Caco-2 (cell line): ENCODE results near the gene KDF1. TPM values are rescaled to one million over a fixed set of nuclear protein-coding genes. Genes with fewer than 3 reads are reported as not detected.

Experiments
- BruUV-seq: library from RNA; stranded (reverse); fragments of 400-500 nt; replicated peaks from 2 replicates; lab custom pipeline; 2021; lab: Mats Ljungman, UMichigan
- CTCF ChIA-PET: fragments of 300-600 bp; sonication (Branson Sonifier 250); formaldehyde crosslinking; loops from one replicate; lab custom pipeline; 2022; ENCODE audit warnings: antibody characterized with exemption; lab: Charles Lee
- POLR2A ChIA-PET: fragments of 300-600 bp; sonication (Branson Sonifier 250); formaldehyde crosslinking; loops from one replicate; lab custom pipeline; 2022; ENCODE audit warnings: antibody characterized with exemption; lab: Charles Lee
- DNase-seq, 2 experiments: peaks; one replicate each; pipeline versions ENCODE4 v3.0.0 to v3.0.0-alpha.2; 2020 to 2022
- H3K27me3 ChIP-seq: replicated peaks from 2 replicates; pipeline ENCODE4 v1.6.0; 2011; ENCODE audit warnings: low read length; ENCODE audit not compliant: control insufficient read depth, insufficient read depth
- H3K36me3 ChIP-seq: 2 replicates; pipeline ENCODE4 v1.5.1; 2011; ENCODE audit warnings: low read length; ENCODE audit not compliant: control insufficient read depth, insufficient read depth
- H3K4me1 ChIP-seq: fragments of 250-450 bp; sonication (Bioruptor Pico); 2 replicates; pipeline ENCODE4 v1.5.1; 2020; ENCODE audit warnings: mild to moderate bottlenecking
- H3K4me3 ChIP-seq: 2 replicates; pipeline ENCODE4 v1.5.1; 2011; ENCODE audit warnings: low read depth, mild to moderate bottlenecking, control low read depth, low read length
- H3K9me3 ChIP-seq: fragments of 250-450 bp; sonication (Bioruptor Pico); 2 replicates; pipeline ENCODE4 v1.5.1; 2020; ENCODE audit warnings: mild to moderate bottlenecking, moderate library complexity
- H3K27ac Mint-ChIP-seq: one replicate; pipeline ENCODE4 v1.8.0; 2022; ENCODE audit warnings: mixed read lengths; ENCODE audit not compliant: unreplicated experiment
- H3K27me3 Mint-ChIP-seq: one replicate; pipeline ENCODE4 v1.8.0; 2022; ENCODE audit warnings: mixed read lengths; ENCODE audit not compliant: insufficient read depth, unreplicated experiment
- H3K36me3 Mint-ChIP-seq: one replicate; pipeline ENCODE4 v1.8.0; 2022; ENCODE audit warnings: mild to moderate bottlenecking, mixed read lengths; ENCODE audit not compliant: insufficient read depth, unreplicated experiment
- H3K4me1 Mint-ChIP-seq: one replicate; pipeline ENCODE4 v1.8.0; 2022; ENCODE audit warnings: low read depth, mixed read lengths; ENCODE audit not compliant: unreplicated experiment
- H3K4me3 Mint-ChIP-seq: one replicate; pipeline ENCODE4 v1.8.0; 2022; ENCODE audit warnings: mild to moderate bottlenecking, moderate library complexity, mixed read lengths; ENCODE audit not compliant: unreplicated experiment
- H3K9me3 Mint-ChIP-seq: one replicate; pipeline ENCODE4 v1.8.0; 2022; ENCODE audit warnings: mixed read lengths; ENCODE audit not compliant: unreplicated experiment
- CTCF ChIP-seq, 2 experiments: fragments of 200-600 bp in 1 of 2; IDR thresholded peaks; 1 replicate in 1 of 2; 2 replicates in 1 of 2; pipeline versions ENCODE4 v1.5.1 to v1.8.0; 2011 to 2022; ENCODE audit warnings: antibody characterized with exemption in 1 of 2, control low read depth in 1 of 2, inconsistent platforms in 1 of 2, low read depth in 1 of 2, low read length in 1 of 2, mild to moderate bottlenecking in 1 of 2, moderate library complexity in 1 of 2; ENCODE audit not compliant: insufficient read depth in 1 of 2, severe bottlenecking in 1 of 2, unreplicated experiment in 1 of 2
- intact Hi-C: fragments of 100-400 bp; cut with micrococcal nuclease; formaldehyde crosslinking; loops from one replicate; pipeline ENCODE4 v1.10.0; 2022; ENCODE audit not compliant: unreplicated experiment
- total RNA-seq: library from RNA; stranded (reverse); gene quantifications from 2 replicates; pipeline ENCODE4 v1.2.3, GENCODE V29; 2022

The KDF1 gene
- total RNA-seq, 1 experiment from 2014 or later = 14.1 TPM

GRCh38 chr1:26961826-26962225 lies 1.6 kb upstream of the KDF1 start:
- no peaks in the 10 kb centered on the region for H3K27me3 Mint-ChIP-seq
- no peaks in the 10 kb centered on the region for H3K9me3 Mint-ChIP-seq
- H3K27ac Mint-ChIP-seq = no peak overlapping the region
- CTCF ChIA-PET = no interaction called here
- H3K36me3 ChIP-seq = no peaks in the 10 kb centered on the region
- H3K9me3 ChIP-seq = no peaks in the 10 kb centered on the region
- DNase-seq = no peak
- POLR2A ChIA-PET = no interaction called here
- no TSS peak for BruUV-seq
- no peak overlapping the region for H3K4me3 ChIP-seq
- no peaks in the 10 kb centered on the region for H3K27me3 ChIP-seq
- no peak overlapping the region for H3K4me3 Mint-ChIP-seq
- intact Hi-C loops = no loop called here
- 0 out of 2 replicates have a peak, but pooled peaks cover 2% of the 10 kb centered on the region for H3K4me1 ChIP-seq
- peaks cover 6% of the 10 kb centered on the region for H3K36me3 Mint-ChIP-seq
- H3K4me1 Mint-ChIP-seq = no peaks in the 10 kb centered on the region
- TF ChIP-seq CTCF (IDR thresholded peaks at IDR 0.05; ENCODE audit: insufficient read depth in 1 of 2, low read depth in 1 of 2, low read length in 1 of 2, severe bottlenecking in 1 of 2, unreplicated experiment in 1 of 2) = no peak

GRCh38 chr1:26960625-26960966 lies 328 bp upstream of the KDF1 start:
- Mint-ChIP-seq H3K27me3 (no peaks in the 10 kb centered on the region), H3K27ac (peak overlapping the region; percentile 89), H3K9me3 (no peaks in the 10 kb centered on the region), H3K4me1 (no peaks in the 10 kb centered on the region), H3K4me3 (peak overlapping the region; percentile 84), H3K36me3 (peaks cover 6% of the 10 kb centered on the region)
- CTCF ChIA-PET = interaction anchor here (0.6 to 1.2 kb wide), 8 partner anchors 13 to 537 kb away, joined by 3 to 8 read pairs (median 6); no protein-coding TSS in a partner anchor
- Histone ChIP-seq H3K4me3 (peak overlapping the region; percentile 90), H3K27me3 (no peaks in the 10 kb centered on the region), H3K9me3 (no peaks in the 10 kb centered on the region), H3K36me3 (no peaks in the 10 kb centered on the region), H3K4me1 (0 out of 2 replicates have a peak, but pooled peaks cover 2% of the 10 kb centered on the region)
- TSS peak; percentile 58 for BruUV-seq
- no peak for TF ChIP-seq CTCF (IDR thresholded peaks at IDR 0.05; ENCODE audit: insufficient read depth in 1 of 2, low read depth in 1 of 2, low read length in 1 of 2, severe bottlenecking in 1 of 2, unreplicated experiment in 1 of 2)
- intact Hi-C loops = no loop called here
- POLR2A ChIA-PET = interaction anchor here (0.5 to 0.7 kb wide), 4 partner anchors 9 to 719 kb away, joined by 3 to 13 read pairs (median 5); no protein-coding TSS in a partner anchor
- no peak for DNase-seq

GRCh38 chr1:26959270-26959669 lies 998 bp downstream of the KDF1 start:
- Mint-ChIP-seq H3K27me3 (no peaks in the 10 kb centered on the region), H3K9me3 (no peaks in the 10 kb centered on the region), H3K27ac (peak overlapping the region; percentile 89), H3K4me1 (no peaks in the 10 kb centered on the region), H3K36me3 (peaks cover 11% of the 10 kb centered on the region), H3K4me3 (peak overlapping the region; percentile 84)
- Histone ChIP-seq H3K4me3 (peak overlapping the region; percentile 90), H3K9me3 (no peaks in the 10 kb centered on the region), H3K4me1 (0 out of 2 replicates have a peak, but pooled peaks cover 2% of the 10 kb centered on the region), H3K36me3 (no peaks in the 10 kb centered on the region), H3K27me3 (no peaks in the 10 kb centered on the region)
- intact Hi-C loops = no loop called here
- no peak for TF ChIP-seq CTCF (IDR thresholded peaks at IDR 0.05; ENCODE audit: insufficient read depth in 1 of 2, low read depth in 1 of 2, low read length in 1 of 2, severe bottlenecking in 1 of 2, unreplicated experiment in 1 of 2)
- BruUV-seq = no TSS peak
- no peak for DNase-seq
- ChIA-PET POLR2A (interaction anchor here (1.0 kb wide), 1 partner anchor 45 kb away, joined by 3 read pairs; the partner anchor contains the start of gene NR0B2), CTCF (no interaction called here)
